ENCODE data around the gene TPI1. TPM values are rescaled to one million over a fixed set of nuclear protein-coding genes. Genes with fewer than 3 reads are reported as not detected.
A peak's percentile ranks its signal among the peaks of the same experiment; 100 is the strongest.

The TPI1 gene
- total and polyA plus RNA-seq, 2 of the 8 experiments (the other 6 are each of a cell fraction or from before 2014, with no cell fraction given) = 910 to 3,018 TPM

GRCh38 chr12:6833189-6833890 is 34.0 kb upstream of the TPI1 start:
- Histone ChIP-seq H3K27me3 (replicated peaks in 1 of 4; ENCODE audit: control insufficient read depth in 3 of 4, extremely low read depth in 1 of 4, insufficient read depth in 3 of 4, low read length in 3 of 4) (no peaks in the 10 kb centered on the region), H2BK12ac (ENCODE audit: low read depth, low read length) (no peak overlapping the region), H4K5ac (ENCODE audit: insufficient read length, low read depth, low read length) (no peak overlapping the region), H3K4me1 (replicated peaks in 1 of 4; ENCODE audit: control insufficient read depth in 3 of 4, insufficient read depth in 4 of 4, low read length in 3 of 4) (peaks cover 0 to 8% (median 4%) of the 10 kb centered on the region in 4 experiments; a peak in 5 of 7 replicates), H2AFZ (ENCODE audit: low read length) (no peak overlapping the region), H3K4me3 (ENCODE audit: extremely low read depth in 1 of 4, insufficient read depth in 2 of 4, low read depth in 3 of 4, low read length in 4 of 4) (no peak overlapping the region), H3K9me3 (ENCODE audit: insufficient read depth in 2 of 2, low read depth in 1 of 2, low read length in 1 of 2) (no peaks in the 10 kb centered on the region), H3K79me1 (ENCODE audit: low read depth, low read length) (peaks cover 4% of the 10 kb centered on the region), H3K4ac (replicated peaks; ENCODE audit: insufficient read length, low read depth, low read length) (no peak overlapping the region), H4K20me1 (replicated peaks in 1 of 2; ENCODE audit: control insufficient read depth in 1 of 2, insufficient read depth in 2 of 2, low read length in 2 of 2) (peaks cover 2 to 7% of the 10 kb centered on the region in 2 experiments), H2BK15ac (ENCODE audit: low read length) (no peak overlapping the region), H3K9ac (replicated peaks in 1 of 4; ENCODE audit: extremely low read depth in 1 of 4, low read depth in 3 of 4, low read length in 3 of 4) (no peak overlapping the region), H3K56ac (replicated peaks; ENCODE audit: insufficient read length, low read depth, low read length) (no peak overlapping the region), H4K8ac (ENCODE audit: extremely low read depth, insufficient read depth, low read length) (no peak overlapping the region), H2BK5ac (ENCODE audit: low read depth, low read length) (peak overlapping the region; percentile 16; the same call in 1 of the 2 replicates), H3K18ac (ENCODE audit: extremely low read depth, low read length) (no peak overlapping the region), H3K23me2 (ENCODE audit: low read depth, low read length) (peaks cover 6% of the 10 kb centered on the region; the same call in 1 of the 2 replicates), H3K4me2 (ENCODE audit: insufficient read depth in 1 of 2, low read depth in 2 of 2, low read length in 2 of 2) (no peak overlapping the region), H3K14ac (ENCODE audit: insufficient read length) (no peak overlapping the region), H2BK20ac (ENCODE audit: low read length) (no peak overlapping the region), H2BK120ac (replicated peaks; ENCODE audit: low read depth, low read length) (no peak overlapping the region), H3K27ac (ENCODE audit: low read depth, low read length) (no peak overlapping the region), H4K91ac (replicated peaks; ENCODE audit: insufficient read length, low read length) (no peak overlapping the region), H3K36me3 (ENCODE audit: control insufficient read depth in 2 of 4, insufficient read depth in 4 of 4, low read length in 3 of 4) (peaks cover 22 to 57% (median 47%) of the 10 kb centered on the region in 4 experiments), H3K79me2 (ENCODE audit: control insufficient read depth in 1 of 2, insufficient read depth in 2 of 2, low read length in 2 of 2) (peaks cover 0 to 9% of the 10 kb centered on the region in 2 experiments; a peak in 1 of 4 replicates), H3K23ac (ENCODE audit: insufficient read length) (no peak overlapping the region), H2AK5ac (ENCODE audit: low read depth, low read length) (no peak overlapping the region)
- FAIRE-seq (no peak), DNase-seq (ENCODE audit: low read depth in 1 of 2, low spot score in 2 of 2) (no peak)
- ChIA-PET POLR2A (ENCODE audit: partially characterized antibody) (interaction anchor here (0.8 to 27.1 kb wide), 11 partner anchors 12 to 299 kb away, joined by 3 to 588 read pairs (median 10); partner anchors contain the start of genes C12orf57, CDCA3, GAPDH and GNB3), CTCF (ENCODE audit: partially characterized antibody) (interaction anchor here (0.8 to 23.7 kb wide), 20 partner anchors 8 to 270 kb away, joined by 3 to 532 read pairs (median 4); partner anchors contain the start of genes CD4, CDCA3, GNB3 and LAG3)
- 93% methylated on average over 6 of the region's 6 CpGs; no CpG with 5 or more reads in 1 of the 2 experiments for WGBS, 2 experiments (ENCODE audit: extremely low coverage in 1 of 2, insufficient coverage in 1 of 2, insufficient read length in 1 of 2, insufficient replicate concordance in 2 of 2, low coverage in 1 of 2, low lambda C conversion rate in 2 of 2, missing lambda C conversion rate in 1 of 2)
- TF ChIP-seq CBX8 (IDR thresholded peaks at IDR 0.05; ENCODE audit: borderline replicate concordance, low read depth, low read length) (no peak), SAP30 (IDR thresholded peaks at IDR 0.05; ENCODE audit: insufficient read depth, insufficient replicate concordance, low read length) (no peak), RFX5 (IDR thresholded peaks at IDR 0.05; ENCODE audit: borderline replicate concordance, low read depth, low read length) (no peak), JUN (IDR thresholded peaks at IDR 0.05; ENCODE audit: low read depth, low read length) (no peak), SP1 (IDR thresholded peaks at IDR 0.05; ENCODE audit: low read depth, low read length) (no peak), EP300 (IDR thresholded peaks at IDR 0.05; ENCODE audit: borderline replicate concordance in 1 of 2, low read depth in 2 of 2, low read length in 2 of 2) (no peak), SP4 (IDR thresholded peaks at IDR 0.05; ENCODE audit: low read length) (no peak), EZH2 (IDR thresholded peaks at IDR 0.05; ENCODE audit: low read depth, low read length, severe bottlenecking) (no peak), CBX5 (IDR thresholded peaks at IDR 0.05; ENCODE audit: low read depth, low read length) (no peak), KDM5A (IDR thresholded peaks at IDR 0.05; ENCODE audit: low read length) (no peak), BCL11A (IDR thresholded peaks at IDR 0.05; ENCODE audit: low read depth in 2 of 2, low read length in 2 of 2) (no peak), RAD21 (IDR thresholded peaks at IDR 0.05 in 1 of 2, conservative IDR thresholded peaks at IDR 0.05 in 1 of 2; ENCODE audit: low read depth in 2 of 2, low read length in 2 of 2) (no peak)

Measured in H1 (cell line).